Astrocyte of the spinal cord (primary cell): Measurements from ENCODE around the gene PPY.
"Not testable (repeated sequence)": the region's sequence is repeated elsewhere in the genome, so short reads cannot be mapped to it uniquely, and the experiment has no call there.

Source experiments
- DNase-seq: peaks from one replicate; pipeline ENCODE4 v3.0.0; 2011; ENCODE audit warnings: low read depth, low spot score
- H3K4me3 ChIP-seq: 2 replicates; pipeline ENCODE4 v1.5.1; 2011; ENCODE audit warnings: low read depth, mild to moderate bottlenecking, low read length, moderate library complexity
- in situ Hi-C: cut with HindIII; loops from 2 replicates; pipeline ENCODE4 v1.10.0; 2017; ENCODE audit warnings: low sequenced_read_pairs
- TF ChIP-seq, protein P1 (sequence below): IDR thresholded peaks from 2 replicates; pipeline ENCODE4 v1.5.1; 2012; ENCODE audit warnings: low read depth, mild to moderate bottlenecking, low read length, inconsistent platforms

Gene PPY

DNA sequence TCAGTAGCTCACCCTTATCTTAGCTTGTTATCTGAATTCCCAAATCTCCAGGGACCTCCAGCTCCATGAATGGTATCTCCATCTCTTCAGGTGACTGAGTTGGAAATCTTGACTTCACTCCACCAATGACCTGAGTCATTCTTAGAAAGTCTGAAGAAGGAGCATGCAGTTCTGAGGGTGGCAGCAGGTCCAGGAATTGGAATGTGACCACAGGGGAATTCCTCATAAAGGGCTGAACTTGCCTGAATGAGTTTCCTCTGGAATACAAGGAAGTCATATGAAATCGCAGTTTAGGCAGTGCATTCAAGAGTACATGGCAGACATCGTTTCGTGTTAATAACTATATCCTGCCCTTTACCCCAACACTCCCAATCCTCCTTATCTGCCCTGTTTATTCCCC is 24.0 kb upstream of the PPY start:
- in situ Hi-C loops = no loop called here
- no peak overlapping the region for H3K4me3 ChIP-seq
- TF ChIP-seq, protein P1, sequence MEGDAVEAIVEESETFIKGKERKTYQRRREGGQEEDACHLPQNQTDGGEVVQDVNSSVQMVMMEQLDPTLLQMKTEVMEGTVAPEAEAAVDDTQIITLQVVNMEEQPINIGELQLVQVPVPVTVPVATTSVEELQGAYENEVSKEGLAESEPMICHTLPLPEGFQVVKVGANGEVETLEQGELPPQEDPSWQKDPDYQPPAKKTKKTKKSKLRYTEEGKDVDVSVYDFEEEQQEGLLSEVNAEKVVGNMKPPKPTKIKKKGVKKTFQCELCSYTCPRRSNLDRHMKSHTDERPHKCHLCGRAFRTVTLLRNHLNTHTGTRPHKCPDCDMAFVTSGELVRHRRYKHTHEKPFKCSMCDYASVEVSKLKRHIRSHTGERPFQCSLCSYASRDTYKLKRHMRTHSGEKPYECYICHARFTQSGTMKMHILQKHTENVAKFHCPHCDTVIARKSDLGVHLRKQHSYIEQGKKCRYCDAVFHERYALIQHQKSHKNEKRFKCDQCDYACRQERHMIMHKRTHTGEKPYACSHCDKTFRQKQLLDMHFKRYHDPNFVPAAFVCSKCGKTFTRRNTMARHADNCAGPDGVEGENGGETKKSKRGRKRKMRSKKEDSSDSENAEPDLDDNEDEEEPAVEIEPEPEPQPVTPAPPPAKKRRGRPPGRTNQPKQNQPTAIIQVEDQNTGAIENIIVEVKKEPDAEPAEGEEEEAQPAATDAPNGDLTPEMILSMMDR = no peak
- DNase-seq = no peak

DNA sequence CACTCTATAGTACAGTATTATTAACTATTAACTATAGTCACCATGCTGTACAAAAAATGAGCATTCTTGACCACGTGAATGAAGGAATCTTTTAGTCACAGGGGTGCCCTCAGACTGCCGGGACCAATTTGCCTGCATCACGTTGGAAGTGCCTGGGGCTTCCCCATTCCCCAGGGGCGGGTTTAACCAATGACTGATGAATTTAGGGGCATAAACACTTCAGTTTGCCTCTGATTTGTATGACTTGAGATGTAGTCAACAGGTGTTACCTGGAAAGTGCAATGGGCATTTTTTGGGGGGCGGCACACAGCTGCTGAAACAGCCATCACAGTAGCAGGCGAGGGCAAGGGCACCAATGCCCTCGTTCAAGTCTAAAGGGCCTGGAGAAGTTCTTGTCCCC is 20.2 kb upstream of the PPY start:
- in situ Hi-C loops = no loop called here
- DNase-seq = no peak
- no peak overlapping the region for H3K4me3 ChIP-seq
- TF ChIP-seq, protein P1 = no peak

DNA sequence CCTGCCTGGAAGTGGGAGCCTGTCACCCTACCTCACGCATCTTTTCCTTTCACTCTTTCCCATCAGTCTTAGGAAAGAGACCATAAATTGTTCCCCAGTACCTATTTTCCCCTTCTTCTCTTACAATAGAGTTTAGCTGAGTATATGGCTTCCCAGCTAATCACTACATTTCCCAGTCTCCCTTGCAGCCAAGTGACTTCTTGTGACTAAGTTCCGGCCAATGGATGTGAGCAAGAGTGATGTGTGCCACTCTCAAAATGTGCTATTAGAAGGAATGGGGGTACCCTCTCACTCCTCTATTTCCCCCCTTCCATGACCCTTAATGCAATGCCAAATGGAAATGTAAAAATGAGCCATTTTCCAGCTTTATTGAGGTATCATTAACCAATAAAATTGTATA is 19.7 kb upstream of the PPY start:
- DNase-seq = no peak
- in situ Hi-C loops = no loop called here
- H3K4me3 ChIP-seq = no peak overlapping the region
- TF ChIP-seq, protein P1 = no peak

DNA sequence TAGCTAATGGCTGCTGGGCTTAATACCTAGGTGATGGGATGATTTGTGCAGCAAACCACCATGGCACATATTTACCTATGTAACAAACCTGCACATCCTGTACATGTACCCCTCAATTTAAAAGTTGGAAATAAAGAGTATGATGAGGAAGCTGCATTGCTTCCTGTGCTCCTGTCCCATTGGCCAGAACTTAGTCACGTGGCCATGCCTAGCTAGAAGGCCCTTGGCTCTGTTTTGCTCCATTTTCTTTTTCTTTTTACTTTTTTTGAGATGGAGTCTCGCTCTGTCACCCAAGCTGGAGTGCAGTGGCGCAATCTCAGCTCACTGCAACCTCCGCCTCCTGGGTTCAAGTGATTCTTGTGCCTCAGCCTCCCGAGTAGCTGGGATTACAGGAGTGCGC is 19.0 kb upstream of the PPY start:
- DNase-seq, in situ Hi-C loops, H3K4me3 ChIP-seq: not testable (repeated sequence)

DNA sequence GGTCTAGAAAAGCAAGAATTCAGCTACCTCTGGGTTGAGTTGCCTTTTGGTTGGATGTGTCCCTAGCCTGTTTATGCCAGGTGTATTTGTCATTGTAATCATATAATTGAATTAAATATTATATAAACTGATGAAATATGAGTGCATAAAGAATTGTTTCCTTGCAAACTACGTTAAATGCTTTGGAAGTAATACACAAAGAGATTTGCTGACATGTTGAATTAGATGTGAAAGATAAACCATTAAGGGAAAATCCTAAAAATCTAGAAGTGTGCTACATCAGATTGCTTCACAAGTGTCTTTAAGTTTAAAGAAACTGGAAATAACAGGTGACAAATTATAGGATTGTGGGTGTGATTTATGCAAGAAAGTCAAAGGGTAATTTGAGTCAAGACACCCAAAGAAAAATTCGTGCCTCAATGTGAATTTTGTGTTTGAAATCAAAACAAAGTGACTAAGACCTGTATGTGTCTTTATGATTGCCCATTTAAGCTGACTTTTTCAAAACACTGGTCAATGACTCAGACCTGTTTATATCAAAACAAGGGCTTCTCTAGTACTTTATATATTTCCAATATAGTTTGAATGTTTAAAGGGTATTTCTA is 16.6 kb upstream of the PPY start:
- DNase-seq = no peak
- in situ Hi-C loops = no loop called here
- TF ChIP-seq, protein P1 = no peak
- no peak overlapping the region for H3K4me3 ChIP-seq

DNA sequence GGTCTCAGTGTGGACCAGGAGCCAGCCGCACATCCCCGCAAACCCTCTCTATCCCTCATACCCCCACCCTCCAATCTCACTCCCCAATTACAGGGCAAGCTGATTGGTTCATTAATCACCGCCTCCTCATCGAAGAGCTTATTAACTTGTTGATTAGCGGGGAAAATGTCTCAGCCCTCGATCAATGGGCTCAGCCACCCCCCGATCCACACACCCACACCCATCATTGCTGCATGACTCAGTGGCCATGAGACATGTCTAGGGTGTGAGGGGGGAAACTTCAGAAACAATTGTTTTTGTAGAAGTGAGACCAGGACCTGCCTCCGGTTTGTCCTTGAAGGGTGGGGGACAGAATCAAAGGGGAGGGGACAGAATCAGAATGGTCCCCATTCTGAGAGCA is 13.9 kb upstream of the PPY start:
- TF ChIP-seq, protein P1 = no peak
- in situ Hi-C loops = no loop called here
- no peak overlapping the region for H3K4me3 ChIP-seq
- DNase-seq = no peak

DNA sequence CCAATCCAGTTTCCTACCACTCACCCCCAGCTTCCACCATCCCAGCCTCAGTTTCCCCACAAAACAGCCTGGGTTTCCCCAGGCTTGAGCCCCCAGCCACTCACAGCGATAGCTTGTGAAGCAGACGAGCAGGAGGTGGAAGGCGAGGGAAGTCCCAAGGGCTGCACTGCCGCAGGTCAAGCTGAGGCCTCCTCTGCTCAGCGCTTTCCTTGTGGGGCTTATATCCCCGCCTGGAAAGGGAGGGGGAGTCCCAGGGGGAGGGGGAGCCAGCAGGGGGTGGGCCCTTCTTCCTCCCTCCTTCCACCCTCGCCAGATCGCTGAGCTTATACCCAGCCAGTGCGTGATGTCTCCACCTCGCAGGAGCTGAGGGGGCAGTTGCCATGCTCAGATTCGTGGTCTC is 11.5 kb upstream of the PPY start, which contains the start of gene PYY:
Gene PYY (minus strand): TSS at position 195 of the 400 bp plus-strand sequence. CDS start 457 bp downstream, outside the sequence.
- in situ Hi-C loops = no loop called here
- no peak for DNase-seq
- TF ChIP-seq, protein P1 = no peak
- H3K4me3 ChIP-seq = no peak within 1 kb of the TSS
